Measurements from ENCODE around the gene PALB2. TPM values are rescaled to one million over a fixed set of nuclear protein-coding genes. Genes with fewer than 3 reads are reported as not detected.
"Not testable (repeated sequence)": the region's sequence is repeated elsewhere in the genome, so short reads cannot be mapped to it uniquely, and the experiment has no call there.

The PALB2 gene
- total RNA-seq, 4 donors from 2014 or later = 10.8 to 17.2 (median 14.0) TPM

DNA sequence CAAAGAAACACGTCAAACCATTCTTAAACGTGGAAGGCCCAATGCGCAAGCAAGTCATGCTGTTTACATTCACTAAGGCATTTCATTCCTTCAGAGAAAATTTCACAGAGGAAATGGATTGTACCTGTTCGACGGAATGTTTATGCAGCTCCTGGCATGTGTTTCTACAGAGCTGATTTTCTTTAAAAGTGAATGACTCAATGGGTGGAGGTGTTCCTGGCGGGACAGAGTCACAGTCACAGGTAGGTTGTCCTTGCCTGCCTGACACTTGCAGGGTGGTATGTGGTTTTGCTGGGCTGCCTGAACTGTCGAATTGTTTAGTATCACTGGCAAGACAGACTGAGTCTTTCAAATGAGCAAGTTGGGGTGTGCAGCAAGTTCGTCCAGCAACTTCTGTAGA, 11.6 kb downstream of the PALB2 start:
- Histone ChIP-seq H3K4me1 (no peaks in the 10 kb centered on the region), H3K4me3 (replicated peaks in 1 of 3) (no peak overlapping the region), H3K36me3 (peaks cover 20 to 34% of the 10 kb centered on the region in 2 donors), H3K27ac (no peak overlapping the region), H3K27me3 (no peaks in the 10 kb centered on the region), H3K9me3 (no peaks in the 10 kb centered on the region)
- no peak for DNase-seq
- intact Hi-C loops (cut with DNase I) = no loop called here
- WGBS, 2 donors = 94 to 96% methylated on average over 8 of the region's 8 CpGs
- TF ChIP-seq, protein P1, sequence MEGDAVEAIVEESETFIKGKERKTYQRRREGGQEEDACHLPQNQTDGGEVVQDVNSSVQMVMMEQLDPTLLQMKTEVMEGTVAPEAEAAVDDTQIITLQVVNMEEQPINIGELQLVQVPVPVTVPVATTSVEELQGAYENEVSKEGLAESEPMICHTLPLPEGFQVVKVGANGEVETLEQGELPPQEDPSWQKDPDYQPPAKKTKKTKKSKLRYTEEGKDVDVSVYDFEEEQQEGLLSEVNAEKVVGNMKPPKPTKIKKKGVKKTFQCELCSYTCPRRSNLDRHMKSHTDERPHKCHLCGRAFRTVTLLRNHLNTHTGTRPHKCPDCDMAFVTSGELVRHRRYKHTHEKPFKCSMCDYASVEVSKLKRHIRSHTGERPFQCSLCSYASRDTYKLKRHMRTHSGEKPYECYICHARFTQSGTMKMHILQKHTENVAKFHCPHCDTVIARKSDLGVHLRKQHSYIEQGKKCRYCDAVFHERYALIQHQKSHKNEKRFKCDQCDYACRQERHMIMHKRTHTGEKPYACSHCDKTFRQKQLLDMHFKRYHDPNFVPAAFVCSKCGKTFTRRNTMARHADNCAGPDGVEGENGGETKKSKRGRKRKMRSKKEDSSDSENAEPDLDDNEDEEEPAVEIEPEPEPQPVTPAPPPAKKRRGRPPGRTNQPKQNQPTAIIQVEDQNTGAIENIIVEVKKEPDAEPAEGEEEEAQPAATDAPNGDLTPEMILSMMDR (IDR thresholded peaks at IDR 0.05) = no peak
- no peak for TF ChIP-seq POLR2A (IDR thresholded peaks at IDR 0.05)

GRCh38 chr16:23624092-23624491, 17.0 kb downstream of the PALB2 start:
- no peak for TF ChIP-seq POLR2A (IDR thresholded peaks at IDR 0.05)
- TF ChIP-seq, protein P1 (IDR thresholded peaks at IDR 0.05) = no peak
- peaks cover 29 to 51% of the 10 kb centered on the region in 2 donors for H3K36me3 ChIP-seq

GRCh38 chr16:23615805-23616204, 25.3 kb downstream of the PALB2 start:
- no peak for TF ChIP-seq POLR2A (IDR thresholded peaks at IDR 0.05)
- TF ChIP-seq, protein P1 (IDR thresholded peaks at IDR 0.05) = no peak

More at GRCh38 chr16:23624092-23624491, 17.0 kb downstream of the PALB2 start:
- no peak for DNase-seq
- Histone ChIP-seq H3K27me3 (no peaks in the 10 kb centered on the region), H3K4me3 (replicated peaks in 1 of 3) (no peak overlapping the region), H3K9me3 (no peaks in the 10 kb centered on the region), H3K4me1 (no peaks in the 10 kb centered on the region), H3K27ac (no peak overlapping the region)
- intact Hi-C loops (cut with DNase I) = no loop called here

GRCh38 chr16:23611936-23612335, 29.2 kb downstream of the PALB2 start:
- TF ChIP-seq, protein P1 (IDR thresholded peaks at IDR 0.05) = no peak
- TF ChIP-seq POLR2A (IDR thresholded peaks at IDR 0.05) = no peak
- H3K9me3 ChIP-seq = no peaks in the 10 kb centered on the region
- H3K36me3 ChIP-seq = peaks cover 0 to 5% of the 10 kb centered on the region in 2 donors
- no peaks in the 10 kb centered on the region for H3K4me1 ChIP-seq
- intact Hi-C loops (cut with DNase I) = no loop called here
- no peak for DNase-seq
- no peaks in the 10 kb centered on the region for H3K27me3 ChIP-seq
- H3K4me3 ChIP-seq (replicated peaks in 1 of 3) = no peak overlapping the region
- WGBS, 2 donors = 100% methylated on average over 3 of the region's 3 CpGs
- no peak overlapping the region for H3K27ac ChIP-seq

More at GRCh38 chr16:23615805-23616204, 25.3 kb downstream of the PALB2 start:
- Histone ChIP-seq H3K27ac (no peak overlapping the region), H3K36me3 (peaks cover 5 to 30% of the 10 kb centered on the region in 2 donors), H3K4me3 (replicated peaks in 1 of 3) (no peak overlapping the region), H3K27me3 (no peaks in the 10 kb centered on the region), H3K4me1 (no peaks in the 10 kb centered on the region), H3K9me3 (no peaks in the 10 kb centered on the region)
- DNase-seq = no peak
- intact Hi-C loops (cut with DNase I) = no loop called here
- WGBS, 2 donors = 98 to 99% methylated on average over 9 of the region's 9 CpGs

DNA sequence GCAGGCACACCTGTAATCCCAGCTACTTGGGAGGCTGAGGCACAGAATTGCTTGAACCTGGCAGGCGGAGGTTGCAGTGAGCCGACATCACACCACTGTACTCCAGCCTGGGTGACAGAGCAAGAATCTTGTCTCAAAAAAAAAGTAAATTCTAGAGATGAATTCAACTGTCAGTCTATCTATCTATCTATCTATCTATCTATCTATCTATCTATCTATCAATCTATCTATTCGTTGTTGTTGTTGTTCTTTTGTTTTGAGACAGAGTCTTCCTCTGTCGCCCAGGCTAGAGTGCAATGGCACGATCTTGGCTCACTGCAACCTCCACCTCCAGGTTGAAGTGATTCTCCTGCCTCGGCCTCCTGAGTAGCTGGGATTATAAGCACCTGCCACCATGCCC, 30.2 kb downstream of the PALB2 start:
- H3K9me3 ChIP-seq; H3K27me3 ChIP-seq; H3K4me3 ChIP-seq (replicated peaks in 1 of 3); H3K27ac ChIP-seq; H3K36me3 ChIP-seq; H3K4me1 ChIP-seq; DNase-seq; intact Hi-C loops (cut with DNase I): not testable (repeated sequence)
- 97% methylated on average over 6 of the region's 6 CpGs for WGBS, 2 donors

DNA sequence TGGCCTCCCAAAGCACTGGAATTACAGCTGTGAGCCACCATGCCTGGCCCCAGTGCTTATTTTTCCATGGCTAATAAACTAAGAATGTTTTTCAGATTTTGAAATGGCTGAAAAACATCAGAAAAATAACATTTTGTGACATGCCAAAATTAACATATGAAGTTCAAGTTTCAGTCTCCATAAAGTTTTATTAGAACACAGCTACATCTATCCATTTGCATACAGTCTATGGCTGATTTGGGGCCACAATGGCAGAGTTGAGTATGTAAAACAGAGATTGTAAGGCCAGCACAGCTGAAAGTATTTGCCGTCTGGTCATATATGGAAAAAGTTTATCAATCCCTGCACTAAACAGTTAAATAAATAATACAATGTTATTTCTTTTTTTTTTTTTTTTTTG, 31.2 kb downstream of the PALB2 start:
- intact Hi-C loops (cut with DNase I) = no loop called here
- H3K9me3 ChIP-seq = no peaks in the 10 kb centered on the region
- H3K36me3 ChIP-seq = peaks cover 6 to 11% of the 10 kb centered on the region in 2 donors
- WGBS, 2 donors = 97 to 98% methylated on average over 1 of the region's 1 CpG
- H3K4me3 ChIP-seq (replicated peaks in 1 of 3) = no peak overlapping the region
- no peak overlapping the region for H3K27ac ChIP-seq
- no peak for TF ChIP-seq POLR2A (IDR thresholded peaks at IDR 0.05)
- TF ChIP-seq, protein P1 (IDR thresholded peaks at IDR 0.05) = no peak
- H3K27me3 ChIP-seq = no peaks in the 10 kb centered on the region
- DNase-seq = no peak
- H3K4me1 ChIP-seq = no peaks in the 10 kb centered on the region
